ENCODE data around the gene CA11.

Gene CA11

DNA sequence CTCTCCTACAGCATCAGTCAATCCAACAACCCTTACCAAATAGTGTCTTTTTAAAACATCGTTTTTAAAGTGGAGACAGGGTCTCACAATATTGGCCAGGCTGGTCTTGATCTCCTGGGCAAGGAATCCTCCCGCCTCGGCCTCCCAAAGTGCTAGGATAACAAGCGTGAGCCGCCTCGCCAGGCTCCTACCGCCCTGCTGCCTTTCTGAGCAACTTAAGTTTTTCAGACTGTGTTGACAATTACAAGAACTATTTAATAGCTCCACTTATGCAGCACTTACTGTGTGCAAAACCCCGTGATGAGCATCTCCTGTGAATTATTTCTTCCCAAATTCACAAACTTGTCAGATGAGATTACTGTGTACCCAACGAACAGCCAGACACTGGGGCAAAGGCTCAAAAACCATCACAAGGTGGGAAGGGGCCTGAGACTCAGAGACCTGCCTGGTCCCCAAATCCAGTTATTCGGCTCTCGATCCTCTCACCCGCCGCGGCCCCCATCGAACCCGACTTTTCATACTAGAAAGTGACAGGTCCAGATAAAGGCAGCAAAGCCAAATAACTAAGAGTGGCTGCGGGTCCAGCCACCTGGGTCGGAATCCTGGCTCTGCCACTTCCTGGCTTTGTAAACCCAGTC, 27.6 kb downstream of the CA11 start:
- TF ChIP-seq GATA2 (IDR thresholded peaks at IDR 0.05; ENCODE audit: low read depth, low read length) (no peak), GATA3 (IDR thresholded peaks at IDR 0.05; ENCODE audit: low read depth, low read length) (no peak)

GRCh38 chr19:48617146-48617937, 28.6 kb downstream of the CA11 start:
- TF ChIP-seq GATA2 (IDR thresholded peaks at IDR 0.05; ENCODE audit: low read depth, low read length) (no peak), GATA3 (IDR thresholded peaks at IDR 0.05; ENCODE audit: low read depth, low read length) (no peak)

- TF ChIP-seq GATA3 (IDR thresholded peaks at IDR 0.05; ENCODE audit: low read depth, low read length) (no peak), GATA2 (IDR thresholded peaks at IDR 0.05; ENCODE audit: low read depth, low read length) (no peak)
These were observed 29.4 kb downstream of the CA11 start for GRCh38 chr19:48616491-48617056.

DNA sequence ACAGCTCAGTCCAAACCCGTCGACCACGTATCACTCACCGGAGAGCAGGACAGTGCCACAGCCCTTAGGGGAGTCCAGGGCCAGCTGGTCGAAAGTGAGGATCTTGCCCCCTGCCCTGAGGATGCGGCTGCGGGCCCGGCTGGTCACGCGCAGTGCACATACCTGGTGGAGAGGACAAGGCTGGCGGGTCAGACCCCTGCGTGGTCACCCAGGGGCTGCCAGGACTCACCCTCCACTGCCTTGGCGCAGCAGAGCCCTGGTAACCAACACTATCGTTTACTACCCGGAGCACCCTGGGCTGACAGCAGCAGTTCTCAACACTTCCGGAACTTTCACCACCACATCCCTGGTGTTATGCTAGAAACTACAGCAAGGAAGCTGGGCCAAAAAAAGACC, 29.9 kb downstream of the CA11 start:
- TF ChIP-seq GATA3 (IDR thresholded peaks at IDR 0.05; ENCODE audit: low read depth, low read length) (no peak), GATA2 (IDR thresholded peaks at IDR 0.05; ENCODE audit: low read depth, low read length) (no peak)

DNA sequence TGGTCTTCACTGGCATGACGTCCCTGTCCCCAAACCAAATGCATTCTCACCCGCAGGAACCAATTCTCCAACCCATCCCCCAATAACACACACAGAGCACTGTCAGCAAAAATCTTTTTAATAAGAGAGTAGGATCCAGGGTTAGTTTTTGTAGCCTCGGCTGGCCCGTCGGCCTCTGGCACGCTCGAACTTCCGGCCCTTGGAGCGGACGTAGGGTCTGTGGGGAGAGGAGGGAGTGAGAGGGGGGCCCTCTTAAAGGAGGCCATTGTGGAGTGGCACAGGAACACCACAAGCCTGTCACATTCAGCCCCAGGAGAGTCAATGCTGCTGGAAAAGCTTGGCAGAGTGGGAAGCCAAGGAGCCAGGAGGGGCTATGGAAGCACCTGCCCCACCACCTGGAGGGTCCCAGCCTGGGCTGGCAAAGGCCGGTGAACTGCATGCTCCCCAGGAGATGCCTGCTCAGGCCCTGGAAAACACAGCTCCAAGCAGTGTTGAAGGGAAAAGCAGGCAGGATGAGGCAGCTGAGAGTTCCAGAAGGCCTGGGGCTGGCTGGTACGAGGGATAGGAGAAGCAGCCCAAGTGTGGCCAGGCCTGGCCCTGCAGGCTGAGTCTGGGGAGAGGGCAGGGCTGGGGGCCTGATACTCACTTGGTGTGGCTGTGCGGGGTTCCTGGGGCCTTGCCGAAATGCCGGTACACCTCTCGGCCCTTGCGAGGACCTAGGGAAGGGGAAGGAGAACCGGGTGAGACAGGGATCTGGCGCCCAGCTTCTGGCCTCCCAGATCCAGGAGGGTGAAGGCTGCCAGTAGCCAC, 30.6 kb downstream of the CA11 start:
- TF ChIP-seq GATA3 (IDR thresholded peaks at IDR 0.05; ENCODE audit: low read depth, low read length) (no peak), GATA2 (IDR thresholded peaks at IDR 0.05; ENCODE audit: low read depth, low read length) (no peak)

GRCh38 chr19:48614436-48615230, 31.4 kb downstream of the CA11 start, which contains the start of gene FAM83E:
FAM83E (minus strand) TSS chr19:48615076; CDS start chr19:48613372, 1,704 bp downstream.
- TF ChIP-seq GATA2 (IDR thresholded peaks at IDR 0.05; ENCODE audit: low read depth, low read length) (no peak), GATA3 (IDR thresholded peaks at IDR 0.05; ENCODE audit: low read depth, low read length) (no peak)

DNA sequence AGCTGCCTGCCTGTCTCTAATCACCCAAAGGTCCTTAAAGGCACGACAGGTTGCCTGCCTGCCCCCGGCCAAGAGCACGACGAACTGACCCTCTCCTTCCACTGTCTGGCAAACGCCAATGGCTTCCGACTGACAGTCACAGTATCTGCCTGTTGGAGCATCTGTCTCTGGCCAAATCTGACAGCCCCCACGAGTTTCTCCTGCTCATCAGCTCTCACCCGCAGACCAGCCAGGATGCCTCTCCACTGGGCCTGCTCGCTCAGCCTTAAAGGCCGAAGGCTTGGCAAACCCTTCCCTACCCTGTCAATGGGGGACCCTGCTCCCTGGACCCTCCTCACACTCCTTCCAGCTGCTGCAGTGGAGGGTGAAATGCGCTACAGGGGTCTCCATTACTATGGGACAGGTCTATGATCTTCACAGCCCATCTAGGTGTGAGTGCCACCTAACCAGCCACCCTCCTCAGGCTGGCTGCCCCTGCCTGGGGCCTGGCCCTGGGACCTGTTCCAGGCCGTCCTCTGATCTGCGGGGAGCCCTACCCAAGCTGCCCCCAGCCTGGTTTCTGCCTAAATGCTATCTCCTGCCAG, 32.0 kb downstream of the CA11 start:
- TF ChIP-seq GATA3 (IDR thresholded peaks at IDR 0.05; ENCODE audit: low read depth, low read length) (no peak), GATA2 (IDR thresholded peaks at IDR 0.05; ENCODE audit: low read depth, low read length) (no peak)

DNA sequence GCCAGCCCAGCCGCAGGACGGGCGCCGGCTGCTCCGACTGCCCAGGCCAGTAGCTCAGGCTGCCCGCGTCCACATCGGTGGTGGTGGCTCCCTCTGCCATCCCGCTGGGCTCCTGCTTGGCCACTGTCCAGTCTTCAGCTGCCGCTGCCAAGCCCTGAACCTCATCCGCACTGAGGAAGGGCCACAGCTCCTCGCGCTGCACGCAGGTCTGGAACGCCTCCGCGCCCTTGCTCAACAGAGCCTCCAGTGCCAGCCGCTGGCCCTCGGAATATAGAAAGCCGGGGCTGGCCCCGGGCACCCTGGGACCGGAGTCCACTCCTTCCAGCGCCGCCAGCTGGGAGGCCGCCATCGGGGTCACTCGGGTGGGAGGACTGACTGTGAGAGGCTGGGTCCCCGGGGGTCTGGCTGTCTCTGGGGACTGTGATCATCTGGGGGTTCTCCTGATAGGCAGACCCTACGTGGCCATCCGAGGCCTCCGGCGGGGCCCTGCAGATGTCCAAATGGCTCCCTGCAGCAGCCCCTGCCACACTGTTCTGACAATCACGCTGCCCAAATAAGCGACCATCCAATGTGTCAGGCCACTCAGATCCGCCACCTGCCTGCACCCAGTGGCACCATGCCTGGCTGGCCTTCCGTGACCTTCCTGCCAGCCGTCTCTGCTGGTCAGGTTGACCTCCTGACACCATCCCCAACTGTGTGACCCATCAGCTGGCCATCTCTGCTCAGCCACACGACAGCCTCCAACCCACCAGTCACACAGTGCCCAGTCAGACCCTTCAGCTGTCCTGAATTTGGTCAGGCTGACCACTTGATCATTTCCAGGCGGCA, 32.7 kb downstream of the CA11 start:
- no peak for TF ChIP-seq GATA2 (IDR thresholded peaks at IDR 0.05; ENCODE audit: low read depth, low read length)
- TF ChIP-seq GATA3 (IDR thresholded peaks at IDR 0.05; ENCODE audit: low read depth, low read length) = no peak

DNA sequence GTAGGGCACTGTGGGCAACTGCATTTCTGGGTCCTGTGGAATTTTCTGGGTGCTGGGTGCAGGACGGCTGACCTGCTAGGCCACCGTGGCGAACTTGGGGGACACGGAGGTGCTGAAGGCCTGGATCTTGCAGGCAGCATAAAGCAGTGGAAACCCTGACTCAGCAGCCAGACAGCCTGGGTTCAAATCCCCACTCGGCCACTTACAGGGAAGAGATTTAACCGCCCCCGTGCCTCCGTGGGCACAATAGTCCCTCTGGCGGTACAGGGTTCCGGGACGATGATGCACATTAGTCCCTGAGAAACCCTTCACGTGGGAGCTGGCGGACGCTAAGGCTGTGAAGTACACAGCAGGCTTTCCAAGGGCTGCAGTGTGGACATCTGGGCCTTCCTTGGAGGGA, 34.1 kb downstream of the CA11 start:
- TF ChIP-seq GATA3 (IDR thresholded peaks at IDR 0.05; ENCODE audit: low read depth, low read length) = no peak
- TF ChIP-seq GATA2 (IDR thresholded peaks at IDR 0.05; ENCODE audit: low read depth, low read length) = no peak

GRCh38 chr19:48609571-48610108, 36.3 kb downstream of the CA11 start:
- TF ChIP-seq GATA2 (IDR thresholded peaks at IDR 0.05; ENCODE audit: low read depth, low read length) (no peak), GATA3 (IDR thresholded peaks at IDR 0.05; ENCODE audit: low read depth, low read length) (no peak)

DNA sequence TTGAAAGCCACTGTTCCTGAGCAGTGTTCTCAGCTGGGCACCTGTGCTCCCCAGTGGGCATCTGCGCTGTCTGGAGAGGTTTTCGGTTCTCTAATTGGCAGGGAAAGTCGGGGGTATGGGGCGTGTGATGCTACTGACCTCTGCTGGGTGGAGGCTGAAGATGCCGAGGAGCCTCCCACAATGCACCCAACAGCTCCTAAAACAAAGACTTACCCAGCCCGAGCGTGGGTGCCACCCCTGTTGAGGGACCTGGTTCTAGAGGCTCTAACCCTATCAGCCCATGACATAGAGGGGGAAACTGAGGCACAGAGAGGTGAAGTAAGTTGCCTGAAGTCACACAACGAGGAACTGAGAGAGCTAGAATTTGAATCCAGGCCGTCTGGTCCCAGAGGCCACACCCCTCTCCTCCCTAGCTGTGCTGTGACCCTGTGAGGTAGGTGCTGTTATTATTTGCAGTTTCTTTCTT, 37.2 kb downstream of the CA11 start:
- no peak for TF ChIP-seq GATA2 (IDR thresholded peaks at IDR 0.05; ENCODE audit: low read depth, low read length)
- no peak for TF ChIP-seq GATA3 (IDR thresholded peaks at IDR 0.05; ENCODE audit: low read depth, low read length)

GRCh38 chr19:48607359-48607755, 38.6 kb downstream of the CA11 start:
- TF ChIP-seq GATA2 (IDR thresholded peaks at IDR 0.05; ENCODE audit: low read depth, low read length) (no peak), GATA3 (IDR thresholded peaks at IDR 0.05; ENCODE audit: low read depth, low read length) (no peak)

All from SH-SY5Y (cell line).